Testis (tissue), 3 donors: ENCODE data around the gene HSPB9. TPM values are rescaled to one million over a fixed set of nuclear protein-coding genes. Genes with fewer than 3 reads are reported as not detected.

ENCODE experiments used
- DNase-seq: peaks from one replicate; pipeline ENCODE4 v3.0.0-alpha.2; 2019
- H3K27ac ChIP-seq, 2 donors: fragments of 200-600 bp; sonication (generic); one replicate each; pipeline ENCODE4 v1.5.1; 2019
- H3K27me3 ChIP-seq: fragments of 200-600 bp; sonication (generic); one replicate; pipeline ENCODE4 v1.5.1; 2019
- H3K36me3 ChIP-seq: fragments of 200-600 bp; sonication (generic); one replicate; pipeline ENCODE4 v1.5.1; 2017; ENCODE audit warnings: low read depth; ENCODE audit errors: missing control alignments
- H3K4me1 ChIP-seq: fragments of 200-600 bp; sonication (generic); one replicate; pipeline ENCODE4 v1.5.1; 2019
- H3K4me3 ChIP-seq, 2 donors: fragments of 200-600 bp; sonication (generic); one replicate each; pipeline ENCODE4 v1.5.1; 2017 to 2019
- H3K9me3 ChIP-seq: fragments of 200-600 bp; sonication (generic); one replicate; pipeline ENCODE4 v1.5.1; 2017
- CTCF ChIP-seq, 3 experiments: fragments of 450-650 bp in 2 of 3; fragments of 200-600 bp in 1 of 3; sonication (generic) in 1 of 3; IDR thresholded peaks; one replicate each; pipeline ENCODE4 v1.5.1; 2016 to 2019; ENCODE audit warnings: antibody characterized with exemption in 3 of 3, mild to moderate bottlenecking in 2 of 3, moderate library complexity in 1 of 3
- POLR2A ChIP-seq: fragments of 450-650 bp; IDR thresholded peaks from one replicate; pipeline ENCODE4 v1.6.1; 2017; ENCODE audit warnings: antibody characterized with exemption, mild to moderate bottlenecking, moderate library complexity
- WGBS, 2 donors: methylation state at CpG; one replicate each; pipeline ENCODE4 v1.1.5; 2018; 5-methylcytosine and 5-hydroxymethylcytosine counted together
- intact Hi-C: fragments of 100-400 bp; cut with DNase I; formaldehyde crosslinking; loops from one replicate; pipeline ENCODE4 v1.15.1; 2023; ENCODE audit warnings: low total_unique reads
- polyA plus RNA-seq: library from polyadenylated mRNA; stranded (reverse); fragments of 350-450 nt; fragmentation: Illumina TruSeq; extraction: RNeasy Lipid Tissue Mini Kit (QIAGEN cat#74804); gene quantifications from one replicate; pipeline ENCODE4 v1.2.3, GENCODE V29; 2014; ENCODE audit warnings: low read depth, low replicate concordance; ENCODE audit not compliant: insufficient read depth
- total RNA-seq, 2 donors: library from RNA; depleted of rRNA; stranded (reverse); fragments of >200 nt; gene quantifications; one replicate each; pipeline ENCODE4 v1.2.3, GENCODE V29; 2016

The HSPB9 gene
- total and polyA plus RNA-seq, 3 donors from 2014 or later = 6.9 to 12.9 (median 9.8) TPM

- intact Hi-C loops = no loop called here
- TF ChIP-seq POLR2A = no peak
- TF ChIP-seq CTCF (IDR thresholded peaks at IDR 0.05) = no peak
- Histone ChIP-seq H3K4me1 (peaks cover 6% of the 10 kb centered on the region), H3K9me3 (no peaks in the 10 kb centered on the region), H3K36me3 (no peaks in the 10 kb centered on the region), H3K27me3 (no peaks in the 10 kb centered on the region), H3K27ac (no peak overlapping the region), H3K4me3 (no peak overlapping the region)
- 82 to 87% methylated on average over 7 to 13 of the region's 13 CpGs for WGBS, 2 donors
- no peak for DNase-seq
Observed at GRCh38 chr17:42146911-42147607, 24.5 kb downstream of the HSPB9 start.

- WGBS, 2 donors = 3 to 4% methylated on average over 14 to 15 of the region's 15 CpGs
Observed at GRCh38 chr17:42153919-42154742, 31.5 kb downstream of the HSPB9 start.

GRCh38 chr17:42155614-42156045 is 33.0 kb downstream of the HSPB9 start:
- Histone ChIP-seq H3K27ac (no peak overlapping the region), H3K9me3 (no peaks in the 10 kb centered on the region), H3K27me3 (no peaks in the 10 kb centered on the region), H3K36me3 (no peaks in the 10 kb centered on the region), H3K4me1 (peaks cover 22% of the 10 kb centered on the region), H3K4me3 (peak overlapping the region; percentile 97 to 98)
- no peak for DNase-seq
- TF ChIP-seq CTCF (IDR thresholded peaks at IDR 0.05) (no peak), POLR2A (no peak)
- intact Hi-C loops = no loop called here
- 20 to 22% methylated on average over 17 of the region's 17 CpGs for WGBS, 2 donors

More at GRCh38 chr17:42153919-42154742, 31.5 kb downstream of the HSPB9 start:
- no peak for TF ChIP-seq CTCF (IDR thresholded peaks at IDR 0.05)
- no peak for TF ChIP-seq POLR2A
- H3K36me3 ChIP-seq = no peaks in the 10 kb centered on the region
- peak overlapping the region; percentile 97 to 98 for H3K4me3 ChIP-seq
- H3K9me3 ChIP-seq = no peaks in the 10 kb centered on the region
- no peak for DNase-seq
- intact Hi-C loops = no loop called here
- H3K4me1 ChIP-seq = peaks cover 22% of the 10 kb centered on the region
- H3K27ac ChIP-seq = peak overlapping the region; percentile 70 to 78
- no peaks in the 10 kb centered on the region for H3K27me3 ChIP-seq

GRCh38 chr17:42159796-42160530 is 37.4 kb downstream of the HSPB9 start:
- H3K4me3 ChIP-seq = no peak overlapping the region
- H3K36me3 ChIP-seq = no peaks in the 10 kb centered on the region
- no peak overlapping the region for H3K27ac ChIP-seq
- 68 to 74% methylated on average over 13 to 14 of the region's 14 CpGs for WGBS, 2 donors
- H3K27me3 ChIP-seq = no peaks in the 10 kb centered on the region
- H3K4me1 ChIP-seq = no peaks in the 10 kb centered on the region
- H3K9me3 ChIP-seq = no peaks in the 10 kb centered on the region
- no peak for TF ChIP-seq POLR2A
- TF ChIP-seq CTCF (IDR thresholded peaks at IDR 0.05) = no peak
- intact Hi-C loops = no loop called here
- DNase-seq = no peak
